HepG2 (cell line): ENCODE data around the gene TMEM131L. TPM values are rescaled to one million over a fixed set of nuclear protein-coding genes. Genes with fewer than 3 reads are reported as not detected.

Experiments used
- ATAC-seq: fragments of 200-7000 bp; cut with Tn5 transposase; 3 replicates; pipeline ENCODE4 v1.9.1; 2020; ENCODE audit warnings: mild to moderate bottlenecking, moderate library complexity
- BruUV-seq: library from RNA; stranded (reverse); fragments of 400-500 nt; replicated peaks from 2 replicates; lab custom pipeline; 2021; lab: Mats Ljungman, UMichigan
- CTCF ChIA-PET: fragments of 300-600 bp; formaldehyde crosslinking; extraction: SDS; loops from one replicate; lab custom pipeline; 2021; ENCODE audit warnings: low total read pairs, inconsistent platforms, low intra/inter-chr PET ratio; lab: Yijun Ruan, JAX
- POLR2A ChIA-PET: fragments of 350-600 bp; sonication (Branson Sonifier 250); formaldehyde crosslinking; loops from one replicate; lab custom pipeline; 2020; ENCODE audit warnings: antibody characterized with exemption, inconsistent platforms; lab: Yijun Ruan, JAX
- DNase-seq: peaks from one replicate; pipeline ENCODE4 v3.0.0-alpha.2; 2015; ENCODE audit warnings: low spot score
- FAIRE-seq: peaks from 3 replicates; lab custom pipeline; 2011; peaks lifted over from hg19 to GRCh38; lab: Jason Lieb, UNC
- H2AFZ ChIP-seq: one replicate; pipeline ENCODE4 v1.6.1; 2011; ENCODE audit warnings: low read length, inconsistent platforms
- H3K27ac ChIP-seq: fragments of 300-600 bp; 3 replicates; pipeline ENCODE4 v1.8.0; 2011; ENCODE audit warnings: mixed run types, mild to moderate bottlenecking, mixed read lengths, low read length, inconsistent platforms; ENCODE audit not compliant: insufficient read depth; ENCODE audit errors: extremely low read length
- H3K27me3 ChIP-seq, 2 experiments: fragments of 200-600 bp in 1 of 2; 2 replicates in 1 of 2; 3 replicates in 1 of 2; pipeline versions ENCODE4 v1.6.0 to v1.8.0; 2011; ENCODE audit warnings: low read length in 2 of 2, mild to moderate bottlenecking in 2 of 2, moderate library complexity in 2 of 2, inconsistent platforms in 1 of 2; ENCODE audit not compliant: insufficient read depth in 2 of 2, control insufficient read depth in 1 of 2
- H3K36me3 ChIP-seq, 2 experiments: fragments of 200-600 bp in 1 of 2; replicated peaks in 1 of 2; 2 replicates in 1 of 2; 3 replicates in 1 of 2; pipeline versions ENCODE4 v1.5.1 to v1.8.0; 2011; ENCODE audit warnings: low read length in 2 of 2, inconsistent platforms in 1 of 2; ENCODE audit not compliant: insufficient read depth in 2 of 2, control insufficient read depth in 1 of 2
- H3K4me1 ChIP-seq: 2 replicates; pipeline ENCODE4 v1.5.1; 2012; ENCODE audit warnings: low read length, inconsistent platforms; ENCODE audit not compliant: insufficient read depth
- H3K4me2 ChIP-seq: 2 replicates; pipeline ENCODE4 v1.6.0; 2011; ENCODE audit warnings: low read depth, low read length, inconsistent platforms
- H3K4me3 ChIP-seq, 3 experiments: fragments of 200-600 bp in 1 of 3; sonication (generic), shearing (Covaris generic) in 1 of 3; replicated peaks in 1 of 3; 2 replicates each; pipeline ENCODE4 v1.5.1; 2011 to 2016; ENCODE audit warnings: low read length in 3 of 3, inconsistent platforms in 2 of 3, low read depth in 2 of 3, mild to moderate bottlenecking in 2 of 3, control low read depth in 1 of 3, mixed read lengths in 1 of 3; ENCODE audit not compliant: insufficient read depth in 1 of 3
- H3K79me2 ChIP-seq: one replicate; pipeline ENCODE4 v1.6.1; 2011; ENCODE audit warnings: low read length, inconsistent platforms; ENCODE audit not compliant: insufficient read depth
- H3K9ac ChIP-seq: 2 replicates; pipeline ENCODE4 v1.6.0; 2011; ENCODE audit warnings: mild to moderate bottlenecking, low read depth, low read length, inconsistent platforms; ENCODE audit not compliant: insufficient read depth
- H3K9me3 ChIP-seq: 2 replicates; pipeline ENCODE4 v1.5.1; 2012; ENCODE audit warnings: mild to moderate bottlenecking, low read length
- H4K20me1 ChIP-seq: 2 replicates; pipeline ENCODE4 v1.6.0; 2011; ENCODE audit warnings: inconsistent platforms, mild to moderate bottlenecking, low read length, moderate library complexity; ENCODE audit not compliant: insufficient read depth
- ARNT2 ChIP-seq: sonication (generic); formaldehyde crosslinking; IDR thresholded peaks from 2 replicates; pipeline ENCODE4 v1.8.0; 2022; ENCODE audit warnings: mild to moderate bottlenecking, low read depth, missing genetic modification reagents, moderate library complexity
- DNMT3B ChIP-seq: conservative IDR thresholded peaks from 2 replicates; pipeline ENCODE4 v1.6.1; 2016; ENCODE audit warnings: missing biosample characterization, control low read depth
- NKX3-1 ChIP-seq: sonication (generic); formaldehyde crosslinking; IDR thresholded peaks from 2 replicates; pipeline ENCODE4 v1.5.0; 2020; ENCODE audit warnings: missing genetic modification reagents
- NR2F2 ChIP-seq: IDR thresholded peaks from 2 replicates; pipeline ENCODE4 v1.6.1; 2012; ENCODE audit warnings: low read depth, inconsistent platforms, borderline replicate concordance
- ZFP36L2 ChIP-seq: sonication (generic); formaldehyde crosslinking; IDR thresholded peaks from 2 replicates; pipeline ENCODE4 v1.4.0; 2020; ENCODE audit warnings: missing genetic modification reagents
- ZNF605 ChIP-seq: sonication (generic); formaldehyde crosslinking; IDR thresholded peaks from 2 replicates; pipeline ENCODE4 v1.8.0; 2022; ENCODE audit warnings: mild to moderate bottlenecking, missing genetic modification reagents
- WGBS: methylation state at CpG from one replicate; pipeline ENCODE4 v1.1.6; 2017; ENCODE audit warnings: low lambda C conversion rate; 5-methylcytosine and 5-hydroxymethylcytosine counted together
- in situ Hi-C: cut with HindIII; loops from 2 replicates; pipeline ENCODE4 v1.10.0; 2017; ENCODE audit warnings: low pct_unique_long_range_greater_than_20kb; ENCODE audit not compliant: extremely low pct_ligation_motif_present
- intact Hi-C: fragments of 100-400 bp; cut with micrococcal nuclease; formaldehyde crosslinking; loops from one replicate; pipeline ENCODE4 v1.10.0; 2022; ENCODE audit not compliant: unreplicated experiment
- polyA plus RNA-seq, 8 experiments: library from polyadenylated mRNA; depleted of rRNA in 3 of 8; stranded (reverse) in 7 of 8; unstranded in 1 of 8; fragments of >200 nt; fragmentation: Illumina TruSeq in 4 of 8; extraction: Trizol in 4 of 8; gene quantifications; 2 replicates each; pipeline versions ENCODE4 v1.2.1 to v1.2.3, GENCODE V29; 2011 to 2016; ENCODE audit warnings: low read depth in 4 of 8, missing spikeins in 1 of 8, mixed read lengths in 1 of 8; ENCODE audit not compliant: insufficient read depth in 1 of 8
- total RNA-seq, 5 experiments: library from RNA; depleted of rRNA; stranded (reverse); fragments of >200 nt; fragmentation: Illumina TruSeq; extraction: Trizol; gene quantifications; 2 replicates each; pipeline ENCODE4 v1.2.3, GENCODE V29; 2016; ENCODE audit warnings: low read depth in 1 of 5
- TF ChIP-seq, protein P1 (sequence below): sonication (generic); formaldehyde crosslinking; IDR thresholded peaks from 2 replicates; pipeline ENCODE4 v1.4.0; 2020; ENCODE audit warnings: missing genetic modification reagents

TMEM131L gene
- total and polyA plus RNA-seq, 2 of the 13 experiments (the other 11 are each of a cell fraction or from before 2014, with no cell fraction given), result 2.2 to 4.5 TPM

- POLR2A ChIA-PET, result no interaction called here
- Histone ChIP-seq H3K79me2 (no peaks in the 10 kb centered on the region), H2AFZ (no peak overlapping the region), H3K4me1 (no peaks in the 10 kb centered on the region), H3K9me3 (no peaks in the 10 kb centered on the region), H3K4me3 (no peak overlapping the region), H3K27me3 (no peaks in the 10 kb centered on the region), H4K20me1 (no peaks in the 10 kb centered on the region), H3K9ac (no peak overlapping the region), H3K4me2 (no peak overlapping the region), H3K36me3 (no peaks in the 10 kb centered on the region; a peak in 1 of 5 replicates), H3K27ac (no peak overlapping the region)
- TF ChIP-seq DNMT3B (CRISPR knock-in tag) (no peak), NKX3-1 (CRISPR knock-in tag) (no peak)
- TF ChIP-seq, protein P1, sequence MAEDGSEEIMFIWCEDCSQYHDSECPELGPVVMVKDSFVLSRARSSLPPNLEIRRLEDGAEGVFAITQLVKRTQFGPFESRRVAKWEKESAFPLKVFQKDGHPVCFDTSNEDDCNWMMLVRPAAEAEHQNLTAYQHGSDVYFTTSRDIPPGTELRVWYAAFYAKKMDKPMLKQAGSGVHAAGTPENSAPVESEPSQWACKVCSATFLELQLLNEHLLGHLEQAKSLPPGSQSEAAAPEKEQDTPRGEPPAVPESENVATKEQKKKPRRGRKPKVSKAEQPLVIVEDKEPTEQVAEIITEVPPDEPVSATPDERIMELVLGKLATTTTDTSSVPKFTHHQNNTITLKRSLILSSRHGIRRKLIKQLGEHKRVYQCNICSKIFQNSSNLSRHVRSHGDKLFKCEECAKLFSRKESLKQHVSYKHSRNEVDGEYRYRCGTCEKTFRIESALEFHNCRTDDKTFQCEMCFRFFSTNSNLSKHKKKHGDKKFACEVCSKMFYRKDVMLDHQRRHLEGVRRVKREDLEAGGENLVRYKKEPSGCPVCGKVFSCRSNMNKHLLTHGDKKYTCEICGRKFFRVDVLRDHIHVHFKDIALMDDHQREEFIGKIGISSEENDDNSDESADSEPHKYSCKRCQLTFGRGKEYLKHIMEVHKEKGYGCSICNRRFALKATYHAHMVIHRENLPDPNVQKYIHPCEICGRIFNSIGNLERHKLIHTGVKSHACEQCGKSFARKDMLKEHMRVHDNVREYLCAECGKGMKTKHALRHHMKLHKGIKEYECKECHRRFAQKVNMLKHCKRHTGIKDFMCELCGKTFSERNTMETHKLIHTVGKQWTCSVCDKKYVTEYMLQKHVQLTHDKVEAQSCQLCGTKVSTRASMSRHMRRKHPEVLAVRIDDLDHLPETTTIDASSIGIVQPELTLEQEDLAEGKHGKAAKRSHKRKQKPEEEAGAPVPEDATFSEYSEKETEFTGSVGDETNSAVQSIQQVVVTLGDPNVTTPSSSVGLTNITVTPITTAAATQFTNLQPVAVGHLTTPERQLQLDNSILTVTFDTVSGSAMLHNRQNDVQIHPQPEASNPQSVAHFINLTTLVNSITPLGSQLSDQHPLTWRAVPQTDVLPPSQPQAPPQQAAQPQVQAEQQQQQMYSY, result no peak
- no peak for FAIRE-seq
- BruUV-seq, result no TSS peak
- no peak for ATAC-seq
- intact Hi-C loops, result no loop called here
- DNase-seq, result peak; percentile 5
- 97% methylated on average over 5 of the region's 5 CpGs for WGBS
- in situ Hi-C loops, result no loop called here
- CTCF ChIA-PET, result no interaction called here
Measured at GRCh38 chr4:153593161-153593560, 127.0 kb downstream of the TMEM131L start.

DNA sequence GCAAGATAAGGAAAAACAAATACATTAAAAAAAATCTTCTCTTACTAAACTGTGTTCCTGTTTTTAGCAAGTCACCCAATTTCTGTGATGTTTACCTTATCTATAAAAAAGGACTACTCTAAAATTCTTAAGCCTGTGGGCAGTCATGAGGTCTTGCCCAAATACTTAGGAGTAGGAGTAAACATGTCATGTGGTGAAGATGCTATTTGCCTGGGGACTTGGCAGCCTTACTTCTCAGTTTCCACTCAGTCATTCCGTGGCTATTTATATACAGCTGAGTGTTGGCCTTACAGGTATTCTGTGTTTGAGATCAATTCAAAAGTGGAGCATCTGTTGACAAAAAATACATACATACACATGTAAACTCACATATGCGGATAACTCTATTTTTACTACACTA is 128.1 kb downstream of the TMEM131L start:
- no peak overlapping the region for H3K9ac ChIP-seq
- H3K9me3 ChIP-seq, result no peaks in the 10 kb centered on the region
- no peak overlapping the region for H2AFZ ChIP-seq
- H3K4me2 ChIP-seq, result no peak overlapping the region
- in situ Hi-C loops, result no loop called here
- FAIRE-seq, result no peak
- H3K27ac ChIP-seq, result no peak overlapping the region
- H3K4me3 ChIP-seq, result no peak overlapping the region
- 98% methylated on average over 2 of the region's 2 CpGs for WGBS
- BruUV-seq, result no TSS peak
- no peaks in the 10 kb centered on the region for H4K20me1 ChIP-seq
- intact Hi-C loops, result no loop called here
- ChIA-PET POLR2A (no interaction called here), CTCF (no interaction called here)
- H3K27me3 ChIP-seq, result no peaks in the 10 kb centered on the region
- ATAC-seq, result no peak
- H3K36me3 ChIP-seq, result peaks cover 0 to 5% of the 10 kb centered on the region in 2 experiments; a peak in 1 of 5 replicates
- H3K4me1 ChIP-seq, result no peaks in the 10 kb centered on the region
- no peak for DNase-seq
- no peaks in the 10 kb centered on the region for H3K79me2 ChIP-seq
- TF ChIP-seq ARNT2 (CRISPR knock-in tag) (no peak), ZNF605 (CRISPR knock-in tag) (no peak), ZFP36L2 (CRISPR knock-in tag) (no peak), NR2F2 (no peak)
